PC-3 (cell line): ENCODE measurements around the gene SMARCD1. TPM values are rescaled to one million over a fixed set of nuclear protein-coding genes. Genes with fewer than 3 reads are reported as not detected.

Source experiments
- ATAC-seq: fragments of 200-7000 bp; cut with Tn5 transposase; 2 replicates; pipeline ENCODE4 v1.9.1; 2020; ENCODE audit warnings: mild to moderate bottlenecking, moderate library complexity
- BruUV-seq: library from RNA; stranded (reverse); fragments of 400-500 nt; replicated peaks from 2 replicates; lab custom pipeline; 2021; lab: Mats Ljungman, UMichigan
- CTCF ChIA-PET: fragments of 300-600 bp; sonication (Branson Sonifier 250); formaldehyde crosslinking; loops from one replicate; lab custom pipeline; 2022; ENCODE audit warnings: antibody characterized with exemption; lab: Charles Lee
- POLR2A ChIA-PET: fragments of 300-600 bp; sonication (Branson Sonifier 250); formaldehyde crosslinking; loops from one replicate; lab custom pipeline; 2022; ENCODE audit warnings: antibody characterized with exemption; ENCODE audit not compliant: unreplicated experiment; lab: Charles Lee
- DNase-seq: peaks from one replicate; pipeline ENCODE4 v3.0.0-alpha.2; 2015
- H2AFZ ChIP-seq: fragments of 300-600 bp; sonication (generic); 2 replicates; pipeline ENCODE4 v1.6.0; 2016; ENCODE audit warnings: antibody characterized with exemption, low read length
- H3F3A ChIP-seq: fragments of 300-600 bp; sonication (generic); one replicate; pipeline ENCODE4 v1.6.0; 2017; ENCODE audit warnings: antibody characterized with exemption, low read length, control low read depth, mild to moderate bottlenecking; ENCODE audit not compliant: unreplicated experiment
- H3K27ac ChIP-seq: fragments of 300-600 bp; sonication (generic); 2 replicates; pipeline ENCODE4 v1.5.1; 2016; ENCODE audit warnings: mild to moderate bottlenecking, low read length
- H3K27me3 ChIP-seq: fragments of 300-600 bp; sonication (generic); 2 replicates; pipeline ENCODE4 v1.6.1; 2016; ENCODE audit warnings: low read length, mixed read lengths
- H3K36me3 ChIP-seq: fragments of 300-600 bp; sonication (generic); 2 replicates; pipeline ENCODE4 v1.6.1; 2016; ENCODE audit warnings: low read depth, mixed run types, low read length, mixed read lengths
- H3K4me1 ChIP-seq: fragments of 300-600 bp; sonication (generic); 2 replicates; pipeline ENCODE4 v1.5.1; 2016; ENCODE audit warnings: low read length; ENCODE audit not compliant: insufficient read depth
- H3K4me2 ChIP-seq: fragments of 300-600 bp; sonication (generic); 2 replicates; pipeline ENCODE4 v1.6.0; 2016; ENCODE audit warnings: low read length
- H3K4me3 ChIP-seq: fragments of 300-600 bp; sonication (generic); 2 replicates; pipeline ENCODE4 v1.5.1; 2016; ENCODE audit warnings: mild to moderate bottlenecking, low read length, mixed read lengths
- H3K79me2 ChIP-seq: fragments of 300-600 bp; sonication (generic); 2 replicates; pipeline ENCODE4 v1.6.1; 2017; ENCODE audit warnings: low read length, mixed read lengths
- H3K9ac ChIP-seq: fragments of 300-600 bp; sonication (generic); 2 replicates; pipeline ENCODE4 v1.6.0; 2016; ENCODE audit warnings: mild to moderate bottlenecking, low read length
- H3K9me2 ChIP-seq: fragments of 300-600 bp; sonication (generic); replicated peaks from 2 replicates; pipeline ENCODE4 v1.6.1; 2016; ENCODE audit warnings: mixed run types, low read length, mixed read lengths
- H3K9me3 ChIP-seq: fragments of 300-600 bp; sonication (generic); 2 replicates; pipeline ENCODE4 v1.6.1; 2016; ENCODE audit warnings: low read length, mixed read lengths
- H4K20me1 ChIP-seq: fragments of 300-600 bp; sonication (generic); 2 replicates; pipeline ENCODE4 v1.6.1; 2016; ENCODE audit warnings: low read length, mixed read lengths
- CTCF ChIP-seq: fragments of 300-600 bp; sonication (generic); conservative IDR thresholded peaks from 2 replicates; pipeline ENCODE4 v1.5.1; 2017; ENCODE audit warnings: antibody characterized with exemption, low read depth, mild to moderate bottlenecking, low read length
- EZH2 ChIP-seq: fragments of 300-600 bp; sonication (generic); IDR thresholded peaks from one replicate; pipeline ENCODE4 v1.6.1; 2017; ENCODE audit warnings: antibody characterized with exemption, mild to moderate bottlenecking, low read length; ENCODE audit not compliant: unreplicated experiment
- EZH2phosphoT487 ChIP-seq: fragments of 300-600 bp; sonication (generic); IDR thresholded peaks from 2 replicates; pipeline ENCODE4 v1.6.1; 2018; ENCODE audit warnings: mild to moderate bottlenecking, antibody characterized with exemption, low read length, borderline replicate concordance
- intact Hi-C: fragments of 100-400 bp; cut with micrococcal nuclease; formaldehyde crosslinking; loops from 2 replicates; pipeline ENCODE4 v1.9.0; 2023
- total RNA-seq: library from RNA; depleted of rRNA; stranded (reverse); fragments of >200 nt; gene quantifications from 2 replicates; pipeline ENCODE4 v1.2.3, GENCODE V29; 2014

Gene SMARCD1
- total RNA-seq, 1 experiment from 2014 or later, result 105 TPM

- POLR2A ChIA-PET, result no interaction called here
These were observed 36.5 kb downstream of the SMARCD1 start for GRCh38 chr12:50121641-50122040.

GRCh38 chr12:50123203-50123602 lies 38.1 kb downstream of the SMARCD1 start:
- no TSS peak for BruUV-seq
- DNase-seq, result no peak
- Histone ChIP-seq H3K9me2 (no peaks in the 10 kb centered on the region), H4K20me1 (no peaks in the 10 kb centered on the region), H3K9me3 (no peaks in the 10 kb centered on the region), H2AFZ (no peak overlapping the region), H3K79me2 (peaks cover 4% of the 10 kb centered on the region), H3F3A (no peaks in the 10 kb centered on the region), H3K4me3 (no peak overlapping the region), H3K27ac (no peak overlapping the region), H3K9ac (no peak overlapping the region), H3K27me3 (no peaks in the 10 kb centered on the region), H3K36me3 (peaks cover 26% of the 10 kb centered on the region), H3K4me1 (no peaks in the 10 kb centered on the region), H3K4me2 (no peak overlapping the region)
- POLR2A ChIA-PET, result no interaction called here
- no peak for ATAC-seq
- intact Hi-C loops, result no loop called here
- CTCF ChIA-PET, result no interaction called here
- TF ChIP-seq EZH2phosphoT487 (no peak), EZH2 (no peak), CTCF (no peak)

More at GRCh38 chr12:50121641-50122040, 36.5 kb downstream of the SMARCD1 start:
- intact Hi-C loops, result no loop called here
- Histone ChIP-seq H3K36me3 (peaks cover 21% of the 10 kb centered on the region), H3K9ac (no peak overlapping the region), H3K27ac (no peak overlapping the region), H3F3A (no peaks in the 10 kb centered on the region), H4K20me1 (no peaks in the 10 kb centered on the region), H3K27me3 (no peaks in the 10 kb centered on the region), H2AFZ (no peak overlapping the region), H3K9me2 (no peaks in the 10 kb centered on the region), H3K4me3 (no peak overlapping the region), H3K9me3 (no peaks in the 10 kb centered on the region), H3K4me1 (no peaks in the 10 kb centered on the region), H3K79me2 (peaks cover 13% of the 10 kb centered on the region), H3K4me2 (no peak overlapping the region)
- DNase-seq (no peak), ATAC-seq (no peak)
- TF ChIP-seq EZH2phosphoT487 (no peak), EZH2 (no peak), CTCF (no peak)
- CTCF ChIA-PET, result no interaction called here
- no TSS peak for BruUV-seq

GRCh38 chr12:50127546-50127945 lies 42.4 kb downstream of the SMARCD1 start:
- no peaks in the 10 kb centered on the region for H3K79me2 ChIP-seq
- H3K9me3 ChIP-seq, result no peaks in the 10 kb centered on the region
- no peaks in the 10 kb centered on the region for H4K20me1 ChIP-seq
- no peak for TF ChIP-seq EZH2phosphoT487
- no peak for TF ChIP-seq EZH2
- no peak for TF ChIP-seq CTCF
- H3K27ac ChIP-seq, result no peak overlapping the region
- no peaks in the 10 kb centered on the region for H3K4me1 ChIP-seq
- ATAC-seq (no peak), DNase-seq (no peak)
- no peaks in the 10 kb centered on the region for H3K27me3 ChIP-seq
- no peak overlapping the region for H3K4me3 ChIP-seq
- H2AFZ ChIP-seq, result no peak overlapping the region
- no TSS peak for BruUV-seq
- peaks cover 23% of the 10 kb centered on the region; the same call in 1 of the 2 replicates for H3K36me3 ChIP-seq
- no peak overlapping the region for H3K4me2 ChIP-seq
- no peaks in the 10 kb centered on the region for H3K9me2 ChIP-seq
- no peak overlapping the region for H3K9ac ChIP-seq
- H3F3A ChIP-seq, result no peaks in the 10 kb centered on the region
- intact Hi-C loops, result loop anchor here (5.0 kb wide), 1 partner anchor 50 kb away; no protein-coding TSS in a partner anchor
- CTCF ChIA-PET, result no interaction called here
- POLR2A ChIA-PET, result interaction anchor here (0.5 kb wide), 1 partner anchor 37 kb away, joined by 5 read pairs; no protein-coding TSS in a partner anchor
